GM12878 (cell line): ENCODE measurements around the gene TMEM106A. TPM values are rescaled to one million over a fixed set of nuclear protein-coding genes. Genes with fewer than 3 reads are reported as not detected.

Experiments used
- CHD2 ChIP-seq: IDR thresholded peaks from 2 replicates; pipeline ENCODE4 v1.6.1; 2011; ENCODE audit warnings: low read depth, low read length, improper control_type of control experiment, borderline replicate concordance
- IKZF2 ChIP-seq, 2 experiments: fragments of 450-650 bp; IDR thresholded peaks; 2 replicates each; pipeline ENCODE4 v1.6.1; 2017; ENCODE audit warnings: mild to moderate bottlenecking in 2 of 2, moderate library complexity in 2 of 2
- IRF4 ChIP-seq: IDR thresholded peaks from 2 replicates; pipeline ENCODE4 v1.6.1; 2011; ENCODE audit warnings: low read depth, low read length
- NBN ChIP-seq: fragments of 450-650 bp; IDR thresholded peaks from 2 replicates; pipeline ENCODE4 v1.6.1; 2016
- NFYB ChIP-seq: IDR thresholded peaks from 2 replicates; pipeline ENCODE4 v1.6.1; 2011; ENCODE audit warnings: low read depth, mild to moderate bottlenecking, low read length, improper control_type of control experiment, moderate library complexity; ENCODE audit not compliant: insufficient read depth
- PAX8 ChIP-seq: fragments of 450-650 bp; IDR thresholded peaks from 2 replicates; pipeline ENCODE4 v1.6.1; 2017; ENCODE audit warnings: mild to moderate bottlenecking, moderate library complexity
- RAD51 ChIP-seq: fragments of 450-650 bp; IDR thresholded peaks from 2 replicates; pipeline ENCODE4 v1.6.1; 2016; ENCODE audit warnings: moderate library complexity, mild to moderate bottlenecking, inconsistent platforms
- RFX5 ChIP-seq: IDR thresholded peaks from 2 replicates; pipeline ENCODE4 v1.6.1; 2011; ENCODE audit warnings: low read depth, low read length, improper control_type of control experiment
- SIX5 ChIP-seq: IDR thresholded peaks from 2 replicates; pipeline ENCODE4 v1.6.1; 2011; ENCODE audit warnings: mild to moderate bottlenecking, low read depth, low read length, moderate library complexity; ENCODE audit not compliant: severe bottlenecking
- SP1 ChIP-seq: IDR thresholded peaks from one replicate; pipeline ENCODE4 v1.6.1; 2011; ENCODE audit warnings: low read depth, low read length
- SREBF2 ChIP-seq: IDR thresholded peaks from 2 replicates; pipeline ENCODE4 v1.6.1; 2012; ENCODE audit warnings: mild to moderate bottlenecking, low read length
- SRF ChIP-seq, 2 experiments: IDR thresholded peaks; 2 replicates each; pipeline ENCODE4 v1.6.1; 2011; ENCODE audit warnings: low read depth in 2 of 2, low read length in 2 of 2, mild to moderate bottlenecking in 1 of 2, moderate library complexity in 1 of 2
- TBL1XR1 ChIP-seq: IDR thresholded peaks from 2 replicates; pipeline ENCODE4 v1.6.1; 2012; ENCODE audit warnings: low read depth, low read length, improper control_type of control experiment
- ZNF207 ChIP-seq: fragments of 450-650 bp; IDR thresholded peaks from 2 replicates; pipeline ENCODE4 v1.6.1; 2014; ENCODE audit warnings: antibody characterized with exemption, mild to moderate bottlenecking, borderline replicate concordance
- polyA plus RNA-seq, 11 experiments: library from polyadenylated mRNA; depleted of rRNA in 4 of 11; unstranded in 6 of 11; stranded (reverse) in 5 of 11; fragments of >200 nt; fragmentation: Nextera tagmentation in 4 of 11; fragmentation: Illumina TruSeq in 1 of 11; extraction: Ambion mirVana in 4 of 11; extraction: Trizol in 1 of 11; gene quantifications; 1 replicate in 1 of 11; 2 replicates in 10 of 11; pipeline versions ENCODE4 v1.2.1 to v1.2.3, GENCODE V29; 2011 to 2016; ENCODE audit warnings: inconsistent platforms in 2 of 11, missing spikeins in 2 of 11, low read depth in 1 of 11
- total RNA-seq, 4 experiments: library from RNA; depleted of rRNA in 3 of 4; stranded (reverse); fragments of >200 nt in 3 of 4; fragmentation: Illumina TruSeq in 1 of 4; extraction: Trizol in 1 of 4; gene quantifications; 2 replicates each; pipeline versions ENCODE4 v1.2.1 to v1.2.3, GENCODE V29; 2013 to 2021
- TF ChIP-seq, protein P1 (sequence below): fragments of 450-650 bp; IDR thresholded peaks from 2 replicates; pipeline ENCODE4 v1.6.1; 2017; ENCODE audit warnings: mild to moderate bottlenecking, low read depth, inconsistent platforms; ENCODE audit not compliant: poor library complexity, severe bottlenecking
- TF ChIP-seq, protein P2 (sequence below): IDR thresholded peaks from 2 replicates; pipeline ENCODE4 v1.6.1; 2012; ENCODE audit warnings: low read depth, low read length, improper control_type of control experiment
- TF ChIP-seq, protein P3 (sequence below): fragments of 150-350 bp; IDR thresholded peaks from 2 replicates; pipeline ENCODE4 v1.6.1; 2016; ENCODE audit warnings: low read depth, low read length
- TF ChIP-seq, protein P4 (sequence below): fragments of 450-650 bp; IDR thresholded peaks from 2 replicates; pipeline ENCODE4 v1.6.1; 2016; ENCODE audit warnings: mild to moderate bottlenecking
- TF ChIP-seq, protein P5 (sequence below): IDR thresholded peaks from 2 replicates; pipeline ENCODE4 v1.6.1; 2012; ENCODE audit warnings: mild to moderate bottlenecking, low read depth, low read length

TMEM106A gene
- total and polyA plus RNA-seq, 10 of the 15 experiments (the other 5 are each of a cell fraction or from before 2014, with no cell fraction given) = 2.3 to 18.7 (median 9.3) TPM

DNA sequence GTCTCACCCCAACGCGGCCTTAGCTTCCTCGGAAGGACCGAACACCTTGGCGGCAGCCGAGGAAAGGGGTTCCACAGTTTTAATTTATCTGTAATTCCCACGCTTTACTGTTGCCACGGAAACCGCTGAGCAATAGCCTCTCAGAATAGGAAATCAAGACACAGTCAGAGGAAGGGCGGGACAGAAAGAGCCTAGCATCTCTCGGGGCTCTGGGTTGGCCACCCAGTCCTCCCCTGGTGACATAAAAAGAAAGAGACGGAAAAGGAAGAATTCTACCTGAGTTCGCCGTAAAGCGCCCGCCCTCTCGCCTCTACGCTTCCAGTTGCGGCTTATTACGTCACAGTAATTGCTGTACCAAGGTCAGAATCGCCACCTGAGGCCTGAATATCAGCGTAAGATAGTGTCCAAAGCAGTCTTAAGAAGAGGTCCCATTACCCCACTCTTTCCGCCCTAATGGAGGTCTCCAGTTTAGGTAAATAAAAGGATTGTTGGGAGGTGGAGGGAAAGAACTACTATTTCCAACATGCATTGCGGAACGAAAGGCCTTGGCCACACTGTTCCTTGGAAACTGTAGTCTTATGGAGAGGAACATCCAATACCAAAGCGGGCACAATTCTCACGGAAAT is 41.4 kb upstream of the TMEM106A start (continued):
- TF ChIP-seq, protein P1, sequence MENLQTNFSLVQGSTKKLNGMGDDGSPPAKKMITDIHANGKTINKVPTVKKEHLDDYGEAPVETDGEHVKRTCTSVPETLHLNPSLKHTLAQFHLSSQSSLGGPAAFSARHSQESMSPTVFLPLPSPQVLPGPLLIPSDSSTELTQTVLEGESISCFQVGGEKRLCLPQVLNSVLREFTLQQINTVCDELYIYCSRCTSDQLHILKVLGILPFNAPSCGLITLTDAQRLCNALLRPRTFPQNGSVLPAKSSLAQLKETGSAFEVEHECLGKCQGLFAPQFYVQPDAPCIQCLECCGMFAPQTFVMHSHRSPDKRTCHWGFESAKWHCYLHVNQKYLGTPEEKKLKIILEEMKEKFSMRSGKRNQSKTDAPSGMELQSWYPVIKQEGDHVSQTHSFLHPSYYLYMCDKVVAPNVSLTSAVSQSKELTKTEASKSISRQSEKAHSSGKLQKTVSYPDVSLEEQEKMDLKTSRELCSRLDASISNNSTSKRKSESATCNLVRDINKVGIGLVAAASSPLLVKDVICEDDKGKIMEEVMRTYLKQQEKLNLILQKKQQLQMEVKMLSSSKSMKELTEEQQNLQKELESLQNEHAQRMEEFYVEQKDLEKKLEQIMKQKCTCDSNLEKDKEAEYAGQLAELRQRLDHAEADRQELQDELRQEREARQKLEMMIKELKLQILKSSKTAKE = peak; percentile 71
- peak; percentile 93 for TF ChIP-seq PAX8
- TF ChIP-seq NFYB = peak; percentile 68; the same call in 1 of the 2 replicates
- TF ChIP-seq ZNF207 = peak; percentile 59; the same call in 1 of the 2 replicates
- TF ChIP-seq CHD2 = peak; percentile 68; the same call in 1 of the 2 replicates
- TF ChIP-seq, protein P2, sequence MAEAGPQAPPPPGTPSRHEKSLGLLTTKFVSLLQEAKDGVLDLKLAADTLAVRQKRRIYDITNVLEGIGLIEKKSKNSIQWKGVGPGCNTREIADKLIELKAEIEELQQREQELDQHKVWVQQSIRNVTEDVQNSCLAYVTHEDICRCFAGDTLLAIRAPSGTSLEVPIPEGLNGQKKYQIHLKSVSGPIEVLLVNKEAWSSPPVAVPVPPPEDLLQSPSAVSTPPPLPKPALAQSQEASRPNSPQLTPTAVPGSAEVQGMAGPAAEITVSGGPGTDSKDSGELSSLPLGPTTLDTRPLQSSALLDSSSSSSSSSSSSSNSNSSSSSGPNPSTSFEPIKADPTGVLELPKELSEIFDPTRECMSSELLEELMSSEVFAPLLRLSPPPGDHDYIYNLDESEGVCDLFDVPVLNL = peak; percentile 66
- TF ChIP-seq, protein P3, sequence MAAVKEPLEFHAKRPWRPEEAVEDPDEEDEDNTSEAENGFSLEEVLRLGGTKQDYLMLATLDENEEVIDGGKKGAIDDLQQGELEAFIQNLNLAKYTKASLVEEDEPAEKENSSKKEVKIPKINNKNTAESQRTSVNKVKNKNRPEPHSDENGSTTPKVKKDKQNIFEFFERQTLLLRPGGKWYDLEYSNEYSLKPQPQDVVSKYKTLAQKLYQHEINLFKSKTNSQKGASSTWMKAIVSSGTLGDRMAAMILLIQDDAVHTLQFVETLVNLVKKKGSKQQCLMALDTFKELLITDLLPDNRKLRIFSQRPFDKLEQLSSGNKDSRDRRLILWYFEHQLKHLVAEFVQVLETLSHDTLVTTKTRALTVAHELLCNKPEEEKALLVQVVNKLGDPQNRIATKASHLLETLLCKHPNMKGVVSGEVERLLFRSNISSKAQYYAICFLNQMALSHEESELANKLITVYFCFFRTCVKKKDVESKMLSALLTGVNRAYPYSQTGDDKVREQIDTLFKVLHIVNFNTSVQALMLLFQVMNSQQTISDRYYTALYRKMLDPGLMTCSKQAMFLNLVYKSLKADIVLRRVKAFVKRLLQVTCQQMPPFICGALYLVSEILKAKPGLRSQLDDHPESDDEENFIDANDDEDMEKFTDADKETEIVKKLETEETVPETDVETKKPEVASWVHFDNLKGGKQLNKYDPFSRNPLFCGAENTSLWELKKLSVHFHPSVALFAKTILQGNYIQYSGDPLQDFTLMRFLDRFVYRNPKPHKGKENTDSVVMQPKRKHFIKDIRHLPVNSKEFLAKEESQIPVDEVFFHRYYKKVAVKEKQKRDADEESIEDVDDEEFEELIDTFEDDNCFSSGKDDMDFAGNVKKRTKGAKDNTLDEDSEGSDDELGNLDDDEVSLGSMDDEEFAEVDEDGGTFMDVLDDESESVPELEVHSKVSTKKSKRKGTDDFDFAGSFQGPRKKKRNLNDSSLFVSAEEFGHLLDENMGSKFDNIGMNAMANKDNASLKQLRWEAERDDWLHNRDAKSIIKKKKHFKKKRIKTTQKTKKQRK = no peak; the same call in 1 of the 2 replicates
- peak in 1 of 2 experiments; percentile 79; a peak in 2 of 4 replicates for TF ChIP-seq SRF (IDR thresholded peaks at IDR 0.05; ENCODE audit: low read depth in 2 of 2, low read length in 2 of 2)
- TF ChIP-seq, protein P4, sequence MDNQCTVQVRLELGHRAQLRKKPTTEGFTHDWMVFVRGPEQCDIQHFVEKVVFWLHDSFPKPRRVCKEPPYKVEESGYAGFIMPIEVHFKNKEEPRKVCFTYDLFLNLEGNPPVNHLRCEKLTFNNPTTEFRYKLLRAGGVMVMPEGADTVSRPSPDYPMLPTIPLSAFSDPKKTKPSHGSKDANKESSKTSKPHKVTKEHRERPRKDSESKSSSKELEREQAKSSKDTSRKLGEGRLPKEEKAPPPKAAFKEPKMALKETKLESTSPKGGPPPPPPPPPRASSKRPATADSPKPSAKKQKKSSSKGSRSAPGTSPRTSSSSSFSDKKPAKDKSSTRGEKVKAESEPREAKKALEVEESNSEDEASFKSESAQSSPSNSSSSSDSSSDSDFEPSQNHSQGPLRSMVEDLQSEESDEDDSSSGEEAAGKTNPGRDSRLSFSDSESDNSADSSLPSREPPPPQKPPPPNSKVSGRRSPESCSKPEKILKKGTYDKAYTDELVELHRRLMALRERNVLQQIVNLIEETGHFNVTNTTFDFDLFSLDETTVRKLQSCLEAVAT = peak; percentile 76
- TF ChIP-seq SREBF2 = peak; percentile 66
- peak; percentile 87 for TF ChIP-seq NBN
- TF ChIP-seq IKZF2 (IDR thresholded peaks at IDR 0.05) = peak; percentile 8 to 14; a peak in 2 of 4 replicates
- TF ChIP-seq SP1 = peak; percentile 79
- TF ChIP-seq SIX5 = peak; percentile 49
- TF ChIP-seq IRF4 = no peak
- TF ChIP-seq RFX5 = peak; percentile 16; the same call in 1 of the 2 replicates
- peak; percentile 52; the same call in 1 of the 2 replicates for TF ChIP-seq RAD51
- no peak for TF ChIP-seq TBL1XR1
- TF ChIP-seq, protein P5, sequence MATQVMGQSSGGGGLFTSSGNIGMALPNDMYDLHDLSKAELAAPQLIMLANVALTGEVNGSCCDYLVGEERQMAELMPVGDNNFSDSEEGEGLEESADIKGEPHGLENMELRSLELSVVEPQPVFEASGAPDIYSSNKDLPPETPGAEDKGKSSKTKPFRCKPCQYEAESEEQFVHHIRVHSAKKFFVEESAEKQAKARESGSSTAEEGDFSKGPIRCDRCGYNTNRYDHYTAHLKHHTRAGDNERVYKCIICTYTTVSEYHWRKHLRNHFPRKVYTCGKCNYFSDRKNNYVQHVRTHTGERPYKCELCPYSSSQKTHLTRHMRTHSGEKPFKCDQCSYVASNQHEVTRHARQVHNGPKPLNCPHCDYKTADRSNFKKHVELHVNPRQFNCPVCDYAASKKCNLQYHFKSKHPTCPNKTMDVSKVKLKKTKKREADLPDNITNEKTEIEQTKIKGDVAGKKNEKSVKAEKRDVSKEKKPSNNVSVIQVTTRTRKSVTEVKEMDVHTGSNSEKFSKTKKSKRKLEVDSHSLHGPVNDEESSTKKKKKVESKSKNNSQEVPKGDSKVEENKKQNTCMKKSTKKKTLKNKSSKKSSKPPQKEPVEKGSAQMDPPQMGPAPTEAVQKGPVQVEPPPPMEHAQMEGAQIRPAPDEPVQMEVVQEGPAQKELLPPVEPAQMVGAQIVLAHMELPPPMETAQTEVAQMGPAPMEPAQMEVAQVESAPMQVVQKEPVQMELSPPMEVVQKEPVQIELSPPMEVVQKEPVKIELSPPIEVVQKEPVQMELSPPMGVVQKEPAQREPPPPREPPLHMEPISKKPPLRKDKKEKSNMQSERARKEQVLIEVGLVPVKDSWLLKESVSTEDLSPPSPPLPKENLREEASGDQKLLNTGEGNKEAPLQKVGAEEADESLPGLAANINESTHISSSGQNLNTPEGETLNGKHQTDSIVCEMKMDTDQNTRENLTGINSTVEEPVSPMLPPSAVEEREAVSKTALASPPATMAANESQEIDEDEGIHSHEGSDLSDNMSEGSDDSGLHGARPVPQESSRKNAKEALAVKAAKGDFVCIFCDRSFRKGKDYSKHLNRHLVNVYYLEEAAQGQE = no peak
